Lower leg skin (tissue), 3 donors: ENCODE measurements around the gene KPNA3.

Experiments
- CTCF ChIP-seq, 3 donors: fragments of 450-650 bp; IDR thresholded peaks; one replicate each; pipeline ENCODE4 v1.5.1; 2016; ENCODE audit warnings: antibody characterized with exemption in 3 of 3, mild to moderate bottlenecking in 3 of 3, moderate library complexity in 2 of 3
- POLR2A ChIP-seq, 2 donors: fragments of 450-650 bp; IDR thresholded peaks; one replicate each; pipeline ENCODE4 v1.6.1; 2016 to 2017; ENCODE audit warnings: antibody characterized with exemption in 2 of 2, mild to moderate bottlenecking in 1 of 2, moderate library complexity in 1 of 2

- no peak for TF ChIP-seq CTCF (IDR thresholded peaks at IDR 0.05)
- TF ChIP-seq POLR2A (IDR thresholded peaks at IDR 0.05) = no peak
These were observed 10.7 kb downstream of the KPNA3 start for GRCh38 chr13:49781806-49782205.
